H1 (cell line): ENCODE data around the gene TMEM220. TPM values are rescaled to one million over a fixed set of nuclear protein-coding genes. Genes with fewer than 3 reads are reported as not detected.

Source experiments
- CTCF ChIA-PET: fragments of 300-600 bp; sonication (Branson Sonifier 250); formaldehyde crosslinking; loops from one replicate; lab custom pipeline; 2021; ENCODE audit not compliant: partially characterized antibody; lab: Charles Lee
- POLR2A ChIA-PET: fragments of 300-600 bp; sonication (Branson Sonifier 250); formaldehyde crosslinking; loops from one replicate; lab custom pipeline; 2021; ENCODE audit warnings: inconsistent platforms; ENCODE audit not compliant: partially characterized antibody; lab: Charles Lee
- DNase-seq, 2 experiments: peaks; one replicate each; pipeline versions ENCODE4 v3.0.0 to v3.0.0-alpha.2; 2010 to 2022; ENCODE audit warnings: low spot score in 2 of 2, low read depth in 1 of 2, mixed read lengths in 1 of 2
- FAIRE-seq: peaks from 2 replicates; lab custom pipeline; 2011; peaks lifted over from hg19 to GRCh38; lab: Jason Lieb, UNC
- H2AFZ ChIP-seq: 2 replicates; pipeline ENCODE4 v1.8.1; 2012; ENCODE audit warnings: low read length, inconsistent platforms
- H2AK5ac ChIP-seq: 2 replicates; pipeline ENCODE4 v1.6.1; 2013; ENCODE audit warnings: low read depth, low read length
- H2BK120ac ChIP-seq: replicated peaks from 2 replicates; pipeline ENCODE3; 2013; ENCODE audit warnings: low read depth, low read length, inconsistent platforms
- H2BK12ac ChIP-seq: 2 replicates; pipeline ENCODE4 v1.6.1; 2013; ENCODE audit warnings: low read depth, low read length
- H2BK15ac ChIP-seq: 2 replicates; pipeline ENCODE4 v1.6.1; 2013; ENCODE audit warnings: low read length
- H2BK20ac ChIP-seq: 2 replicates; pipeline ENCODE4 v1.6.1; 2013; ENCODE audit warnings: low read length
- H2BK5ac ChIP-seq: 2 replicates; pipeline ENCODE4 v1.6.1; 2013; ENCODE audit warnings: low read depth, low read length
- H3K14ac ChIP-seq: 2 replicates; pipeline ENCODE4 v1.6.1; 2013; ENCODE audit warnings: inconsistent platforms; ENCODE audit not compliant: insufficient read length
- H3K18ac ChIP-seq: 2 replicates; pipeline ENCODE4 v1.6.1; 2013; ENCODE audit warnings: low read length; ENCODE audit errors: extremely low read depth
- H3K23ac ChIP-seq: 2 replicates; pipeline ENCODE4 v1.6.1; 2013; ENCODE audit warnings: inconsistent platforms; ENCODE audit not compliant: insufficient read length
- H3K23me2 ChIP-seq: 2 replicates; pipeline ENCODE4 v1.6.1; 2013; ENCODE audit warnings: low read depth, low read length
- H3K27ac ChIP-seq: 2 replicates; pipeline ENCODE4 v1.6.1; 2011; ENCODE audit warnings: low read depth, low read length, inconsistent platforms
- H3K27me3 ChIP-seq, 4 experiments: replicated peaks in 1 of 4; 1 replicate in 1 of 4; 2 replicates in 3 of 4; pipeline versions ENCODE4 v1.6.1 to v1.8.1; 2011 to 2013; ENCODE audit warnings: low read length in 3 of 4, mild to moderate bottlenecking in 3 of 4, inconsistent platforms in 2 of 4, mixed read lengths in 2 of 4, moderate library complexity in 1 of 4; ENCODE audit not compliant: control insufficient read depth in 3 of 4, insufficient read depth in 3 of 4; ENCODE audit errors: extremely low read depth in 1 of 4
- H3K36me3 ChIP-seq, 4 experiments: 2 replicates each; pipeline versions ENCODE4 v1.6.1 to v1.8.1; 2011 to 2013; ENCODE audit warnings: mild to moderate bottlenecking in 4 of 4, low read length in 3 of 4, moderate library complexity in 2 of 4, control low read depth in 1 of 4, inconsistent platforms in 1 of 4; ENCODE audit not compliant: insufficient read depth in 4 of 4, control insufficient read depth in 2 of 4
- H3K4ac ChIP-seq: replicated peaks from 2 replicates; pipeline ENCODE3; 2013; ENCODE audit warnings: low read length, low read depth, mixed read lengths, inconsistent platforms; ENCODE audit not compliant: insufficient read length
- H3K4me1 ChIP-seq, 4 experiments: replicated peaks in 1 of 4; 1 replicate in 1 of 4; 2 replicates in 3 of 4; pipeline versions ENCODE4 v1.6.1 to v1.8.1; 2011 to 2013; ENCODE audit warnings: low read length in 3 of 4, inconsistent platforms in 2 of 4, mixed read lengths in 1 of 4; ENCODE audit not compliant: insufficient read depth in 4 of 4, control insufficient read depth in 3 of 4
- H3K4me2 ChIP-seq, 2 experiments: 2 replicates each; pipeline versions ENCODE4 v1.6.1 to v1.8.1; 2011 to 2013; ENCODE audit warnings: low read depth in 2 of 2, low read length in 2 of 2, control low read depth in 1 of 2, inconsistent platforms in 1 of 2, mild to moderate bottlenecking in 1 of 2; ENCODE audit not compliant: insufficient read depth in 1 of 2
- H3K4me3 ChIP-seq, 4 experiments: fragments of 200-600, 300-600 bp in 1 of 4; sonication (generic), shearing (Covaris generic), sonication (Bioruptor Twin) in 1 of 4; 2 replicates each; pipeline versions ENCODE4 v1.5.1 to v1.8.1; 2011 to 2016; ENCODE audit warnings: low read length in 4 of 4, low read depth in 3 of 4, control low read depth in 2 of 4, inconsistent platforms in 2 of 4, mild to moderate bottlenecking in 2 of 4, mixed read lengths in 1 of 4, moderate library complexity in 1 of 4; ENCODE audit not compliant: insufficient read depth in 2 of 4; ENCODE audit errors: extremely low read depth in 1 of 4
- H3K56ac ChIP-seq: replicated peaks from 2 replicates; pipeline ENCODE3; 2013; ENCODE audit warnings: low read depth, mild to moderate bottlenecking, mixed read lengths, low read length, inconsistent platforms; ENCODE audit not compliant: insufficient read length
- H3K79me1 ChIP-seq: 2 replicates; pipeline ENCODE4 v1.6.1; 2013; ENCODE audit warnings: low read depth, low read length, control low read depth
- H3K79me2 ChIP-seq, 2 experiments: 2 replicates each; pipeline versions ENCODE4 v1.6.1 to v1.8.1; 2012 to 2013; ENCODE audit warnings: low read length in 2 of 2, mild to moderate bottlenecking in 2 of 2, inconsistent platforms in 1 of 2; ENCODE audit not compliant: insufficient read depth in 2 of 2, control insufficient read depth in 1 of 2
- H3K9ac ChIP-seq, 4 experiments: replicated peaks in 1 of 4; 1 replicate in 1 of 4; 2 replicates in 3 of 4; pipeline versions ENCODE4 v1.6.1 to v1.8.1; 2011 to 2013; ENCODE audit warnings: low read depth in 3 of 4, low read length in 3 of 4, control low read depth in 2 of 4, mild to moderate bottlenecking in 2 of 4, moderate library complexity in 2 of 4, inconsistent platforms in 1 of 4; ENCODE audit errors: extremely low read depth in 1 of 4
- H3K9me3 ChIP-seq, 2 experiments: 2 replicates each; pipeline versions ENCODE4 v1.6.1 to v1.8.1; 2012 to 2013; ENCODE audit warnings: mild to moderate bottlenecking in 2 of 2, moderate library complexity in 2 of 2, control low read depth in 1 of 2, inconsistent platforms in 1 of 2, low read depth in 1 of 2, low read length in 1 of 2, mixed read lengths in 1 of 2; ENCODE audit not compliant: insufficient read depth in 2 of 2
- H4K20me1 ChIP-seq, 2 experiments: replicated peaks in 1 of 2; 2 replicates each; pipeline versions ENCODE3 to v1.8.1; 2011 to 2013; ENCODE audit warnings: inconsistent platforms in 2 of 2, low read length in 2 of 2, mild to moderate bottlenecking in 1 of 2; ENCODE audit not compliant: insufficient read depth in 2 of 2, control insufficient read depth in 1 of 2
- H4K5ac ChIP-seq: 2 replicates; pipeline ENCODE4 v1.6.1; 2013; ENCODE audit warnings: low read length, low read depth, mixed read lengths, inconsistent platforms; ENCODE audit not compliant: insufficient read length
- H4K8ac ChIP-seq: 2 replicates; pipeline ENCODE4 v1.8.0; 2013; ENCODE audit warnings: mild to moderate bottlenecking, moderate library complexity, low read length, inconsistent platforms; ENCODE audit not compliant: insufficient read depth; ENCODE audit errors: extremely low read depth
- H4K91ac ChIP-seq: replicated peaks from 2 replicates; pipeline ENCODE3; 2013; ENCODE audit warnings: low read length, mixed read lengths, inconsistent platforms; ENCODE audit not compliant: insufficient read length
- ATF3 ChIP-seq: IDR thresholded peaks from 2 replicates; pipeline ENCODE4 v1.6.1; 2011; ENCODE audit warnings: low read depth, mild to moderate bottlenecking, low read length; ENCODE audit not compliant: insufficient read depth
- CEBPB ChIP-seq: IDR thresholded peaks from 2 replicates; pipeline ENCODE4 v1.6.1; 2012; ENCODE audit warnings: low read depth, low read length
- CHD1 ChIP-seq: IDR thresholded peaks from 2 replicates; pipeline ENCODE4 v1.6.1; 2012; ENCODE audit warnings: low read depth, low read length, improper control_type of control experiment
- CTCF ChIP-seq, 3 experiments: IDR thresholded peaks; 1 replicate in 2 of 3; 2 replicates in 1 of 3; pipeline versions ENCODE4 v1.5.1 to v1.6.1; 2011; ENCODE audit warnings: low read length in 3 of 3, mild to moderate bottlenecking in 3 of 3, inconsistent platforms in 2 of 3, low read depth in 1 of 3, moderate library complexity in 1 of 3; ENCODE audit not compliant: insufficient read depth in 1 of 3; ENCODE audit errors: control extremely low read depth in 1 of 3
- EZH2 ChIP-seq: fragments of 200-600 bp; sonication (generic); IDR thresholded peaks from 2 replicates; pipeline ENCODE4 v1.7.1; 2012; ENCODE audit warnings: low read depth, mild to moderate bottlenecking, moderate library complexity, low read length, inconsistent platforms; ENCODE audit not compliant: severe bottlenecking
- KDM4A ChIP-seq: IDR thresholded peaks from one replicate; pipeline ENCODE4 v1.7.1; 2012; ENCODE audit warnings: low read depth, mild to moderate bottlenecking, moderate library complexity, low read length, inconsistent platforms; ENCODE audit not compliant: severe bottlenecking
- KDM5A ChIP-seq: fragments of 200-600 bp; IDR thresholded peaks from 2 replicates; pipeline ENCODE4 v1.7.1; 2012; ENCODE audit warnings: mild to moderate bottlenecking, low read length, inconsistent platforms, mixed read lengths
- RAD21 ChIP-seq, 2 experiments: IDR thresholded peaks in 1 of 2; conservative IDR thresholded peaks in 1 of 2; 2 replicates each; pipeline ENCODE4 v1.6.1; 2011; ENCODE audit warnings: low read depth in 2 of 2, low read length in 2 of 2, improper control_type of control experiment in 1 of 2, inconsistent platforms in 1 of 2, mild to moderate bottlenecking in 1 of 2, moderate library complexity in 1 of 2
- WGBS, 2 experiments: shearing (Covaris generic) in 1 of 2; methylation state at CpG; one replicate each; pipeline versions ENCODE4 v1.1.6 to v1.1.7; 2013 to 2015; ENCODE audit warnings: low lambda C conversion rate in 2 of 2, mixed read lengths in 2 of 2, inconsistent platforms in 1 of 2, low coverage in 1 of 2, missing lambda C conversion rate in 1 of 2; ENCODE audit not compliant: insufficient replicate concordance in 2 of 2, insufficient coverage in 1 of 2, insufficient read length in 1 of 2; ENCODE audit errors: extremely low coverage in 1 of 2, missing lambda C conversion rate in 1 of 2; 5-methylcytosine and 5-hydroxymethylcytosine counted together
- polyA plus RNA-seq, 7 experiments: library from polyadenylated mRNA; depleted of rRNA in 3 of 7; stranded (reverse) in 5 of 7; unstranded in 2 of 7; fragments of >200 nt in 5 of 7; fragments of 200-250 nt in 2 of 7; gene quantifications; 1 replicate in 5 of 7; 2 replicates in 1 of 7; 4 replicates in 1 of 7; pipeline versions ENCODE4 v1.2.1 to v1.2.3, GENCODE V29; 2011 to 2013; ENCODE audit warnings: missing spikeins in 2 of 7, mixed read lengths in 2 of 7
- total RNA-seq: library from RNA; stranded (reverse); fragmentation: NEBNext Ultra II Directional; extraction: Animal tissue kit (Norgen Biotek cat#: 25700); gene quantifications from 2 replicates; pipeline ENCODE4 v1.2.1, GENCODE V29; 2021

Gene TMEM220
- total and polyA plus RNA-seq, 2 of the 8 experiments (the other 6 are each of a cell fraction or from before 2014, with no cell fraction given): 3.8 to 4.1 TPM

- H3K23ac ChIP-seq: no peak overlapping the region
These were observed 46.0 kb downstream of the TMEM220 start for GRCh38 chr17:10683853-10684252.

More at GRCh38 chr17:10683853-10684252, 46.0 kb downstream of the TMEM220 start:
- no peak overlapping the region for H3K14ac ChIP-seq
- no peak overlapping the region for H3K18ac ChIP-seq
- POLR2A ChIA-PET: interaction anchor here (1.0 to 1.7 kb wide), 4 partner anchors 9 to 47 kb away, joined by 3 to 9 read pairs (median 4); no protein-coding TSS in a partner anchor
- no peak overlapping the region for H2BK5ac ChIP-seq
- H4K91ac ChIP-seq: no peak overlapping the region
- no peak overlapping the region for H2BK15ac ChIP-seq
- CTCF ChIA-PET: interaction anchor here (0.5 to 3.4 kb wide), 18 partner anchors 9 to 364 kb away, joined by 3 to 21 read pairs (median 6); no protein-coding TSS in a partner anchor
- no peak overlapping the region for H3K9ac ChIP-seq
- no peak overlapping the region for H3K4me2 ChIP-seq
- no peak overlapping the region for H3K4me3 ChIP-seq
- no peak overlapping the region for H2AK5ac ChIP-seq
- no peak overlapping the region for H3K56ac ChIP-seq
- no peaks in the 10 kb centered on the region for H3K79me1 ChIP-seq
- H4K5ac ChIP-seq: no peak overlapping the region
- 78% methylated on average over 2 of the region's 2 CpGs; no CpG with 5 or more reads in 1 of the 2 experiments for WGBS, 2 experiments
- no peaks in the 10 kb centered on the region for H3K4me1 ChIP-seq
- H3K36me3 ChIP-seq: peaks cover 17 to 88% (median 55%) of the 10 kb centered on the region in 4 experiments
- no peak overlapping the region for H3K4ac ChIP-seq
- no peaks in the 10 kb centered on the region for H3K27me3 ChIP-seq
- peaks cover 2 to 7% of the 10 kb centered on the region in 2 experiments for H4K20me1 ChIP-seq
- H2BK12ac ChIP-seq: no peak overlapping the region
- H4K8ac ChIP-seq: no peak overlapping the region
- H2BK20ac ChIP-seq: no peak overlapping the region
- no peaks in the 10 kb centered on the region for H3K23me2 ChIP-seq
- FAIRE-seq: peak; percentile 72
- DNase-seq: no peak
- H2AFZ ChIP-seq: no peak overlapping the region
- H3K79me2 ChIP-seq: peaks cover 0 to 15% of the 10 kb centered on the region in 2 experiments; a peak in 2 of 4 replicates
- H3K9me3 ChIP-seq: no peaks in the 10 kb centered on the region
- H3K27ac ChIP-seq: no peak overlapping the region
- no peak overlapping the region for H2BK120ac ChIP-seq
- TF ChIP-seq KDM5A (no peak), CEBPB (no peak), RAD21 (IDR thresholded peaks at IDR 0.05 in 1 of 2, conservative IDR thresholded peaks at IDR 0.05 in 1 of 2; ENCODE audit: low read depth in 2 of 2, low read length in 2 of 2) (peak in 1 of 2 experiments; percentile 36; a peak in 2 of 4 replicates), ATF3 (no peak), CTCF (IDR thresholded peaks at IDR 0.05; ENCODE audit: control extremely low read depth in 1 of 3, insufficient read depth in 1 of 3, low read depth in 1 of 3, low read length in 3 of 3) (peak in 1 of 3 experiments; percentile 56; a peak in 2 of 4 replicates), KDM4A (no peak), CHD1 (no peak), EZH2 (no peak)
